Liver (tissue), 9 donors: ENCODE measurements around the gene WIZ. TPM values are rescaled to one million over a fixed set of nuclear protein-coding genes. Genes with fewer than 3 reads are reported as not detected.

Source experiments
- DNase-seq: peaks from one replicate; pipeline ENCODE4 v3.0.0-alpha.2; 2017; ENCODE audit warnings: low spot score
- H3K27ac ChIP-seq, 2 donors: one replicate each; pipeline ENCODE4 v1.7.0; 2013; ENCODE audit warnings: inconsistent platforms in 2 of 2, low read length in 2 of 2, control low read depth in 1 of 2, low read depth in 1 of 2, mild to moderate bottlenecking in 1 of 2
- H3K27me3 ChIP-seq, 4 donors: one replicate each; pipeline versions ENCODE4 v1.6.1 to v1.7.0; 2013; ENCODE audit warnings: low read length in 3 of 4, inconsistent platforms in 1 of 4, mild to moderate bottlenecking in 1 of 4, moderate library complexity in 1 of 4; ENCODE audit not compliant: control insufficient read depth in 4 of 4, insufficient read depth in 4 of 4
- H3K36me3 ChIP-seq, 4 donors: one replicate each; pipeline versions ENCODE4 v1.6.1 to v1.7.0; 2013; ENCODE audit warnings: low read length in 3 of 4, mild to moderate bottlenecking in 3 of 4, low read depth in 1 of 4, moderate library complexity in 1 of 4; ENCODE audit not compliant: control insufficient read depth in 4 of 4, insufficient read depth in 3 of 4
- H3K4me1 ChIP-seq, 4 donors: one replicate each; pipeline versions ENCODE4 v1.6.1 to v1.7.0; 2013; ENCODE audit warnings: low read length in 3 of 4, mild to moderate bottlenecking in 3 of 4, moderate library complexity in 1 of 4; ENCODE audit not compliant: control insufficient read depth in 4 of 4, insufficient read depth in 4 of 4
- H3K4me3 ChIP-seq, 3 donors: one replicate each; pipeline versions ENCODE4 v1.6.1 to v1.7.0; 2013; ENCODE audit warnings: low read length in 3 of 3, control low read depth in 1 of 3, low read depth in 1 of 3, mild to moderate bottlenecking in 1 of 3
- H3K9ac ChIP-seq, 2 donors: one replicate each; pipeline ENCODE4 v1.7.0; 2013; ENCODE audit warnings: low read length in 2 of 2, mild to moderate bottlenecking in 2 of 2, moderate library complexity in 2 of 2, control low read depth in 1 of 2, low read depth in 1 of 2
- H3K9me3 ChIP-seq, 4 donors: one replicate each; pipeline versions ENCODE4 v1.6.1 to v1.7.0; 2013; ENCODE audit warnings: low read length in 3 of 4; ENCODE audit not compliant: control insufficient read depth in 4 of 4
- EGR1 ChIP-seq, 2 donors: IDR thresholded peaks; 2 replicates each; pipeline ENCODE4 v1.6.1; 2016 to 2018; ENCODE audit warnings: antibody characterized with exemption in 2 of 2, low read depth in 2 of 2
- FOXA1 ChIP-seq: IDR thresholded peaks from 2 replicates; pipeline ENCODE4 v1.6.1; 2016; ENCODE audit warnings: antibody characterized with exemption
- FOXA2 ChIP-seq: IDR thresholded peaks from 2 replicates; pipeline ENCODE4 v1.6.1; 2016; ENCODE audit warnings: antibody characterized with exemption
- GABPA ChIP-seq, 2 donors: IDR thresholded peaks in 1 of 2; conservative IDR thresholded peaks in 1 of 2; 2 replicates each; pipeline ENCODE4 v1.6.1; 2016; ENCODE audit warnings: antibody characterized with exemption in 2 of 2, mild to moderate bottlenecking in 1 of 2, moderate library complexity in 1 of 2
- HNF4A ChIP-seq, 2 donors: conservative IDR thresholded peaks; 2 replicates each; pipeline ENCODE4 v1.6.1; 2016; ENCODE audit warnings: antibody characterized with exemption in 2 of 2, mild to moderate bottlenecking in 2 of 2
- HNF4G ChIP-seq: IDR thresholded peaks from 2 replicates; pipeline ENCODE4 v1.6.1; 2016; ENCODE audit warnings: antibody characterized with exemption
- JUND ChIP-seq, 2 donors: IDR thresholded peaks; 2 replicates each; pipeline ENCODE4 v1.6.1; 2016; ENCODE audit warnings: antibody characterized with exemption in 2 of 2
- NR2F2 ChIP-seq: IDR thresholded peaks from 2 replicates; pipeline ENCODE4 v1.6.1; 2016; ENCODE audit warnings: antibody characterized with exemption
- RAD21 ChIP-seq, 2 donors: IDR thresholded peaks; 2 replicates each; pipeline ENCODE4 v1.6.1; 2016; ENCODE audit warnings: antibody characterized with exemption in 2 of 2, mild to moderate bottlenecking in 2 of 2
- RXRA ChIP-seq, 2 donors: IDR thresholded peaks; 2 replicates each; pipeline ENCODE4 v1.6.1; 2017 to 2018; ENCODE audit warnings: antibody characterized with exemption in 2 of 2, mild to moderate bottlenecking in 1 of 2
- SP1 ChIP-seq: IDR thresholded peaks from 2 replicates; pipeline ENCODE4 v1.6.1; 2018; ENCODE audit warnings: antibody characterized with exemption, mild to moderate bottlenecking
- TAF1 ChIP-seq: conservative IDR thresholded peaks from 2 replicates; pipeline ENCODE4 v1.6.1; 2016; ENCODE audit warnings: antibody characterized with exemption, mild to moderate bottlenecking
- YY1 ChIP-seq: IDR thresholded peaks from 2 replicates; pipeline ENCODE4 v1.6.1; 2016; ENCODE audit warnings: antibody characterized with exemption, mild to moderate bottlenecking
- WGBS: extraction: QIAGEN DNeasy Blood & Tissue Kit; methylation state at CpG from one replicate; pipeline ENCODE4 v1.1.7; 2013; 5-methylcytosine and 5-hydroxymethylcytosine counted together
- polyA plus RNA-seq, 2 donors: library from polyadenylated mRNA; stranded (reverse) in 1 of 2; unstranded in 1 of 2; fragments of 200-250 nt in 1 of 2; fragments of >200 nt in 1 of 2; fragmentation: Nextera tagmentation in 1 of 2; extraction: Ambion mirVana in 1 of 2; gene quantifications; one replicate each; pipeline versions ENCODE4 v1.2.1 to v1.2.3, GENCODE V29; 2013 to 2015
- total RNA-seq, 2 donors: library from RNA; depleted of rRNA; stranded (reverse); fragments of >200 nt; gene quantifications; one replicate each; pipeline ENCODE4 v1.2.3, GENCODE V29; 2014
- TF ChIP-seq, protein P1 (sequence below): IDR thresholded peaks from 2 replicates; pipeline ENCODE4 v1.6.1; 2016; ENCODE audit warnings: antibody characterized with exemption
- TF ChIP-seq, protein P2 (sequence below): IDR thresholded peaks from 2 replicates; pipeline ENCODE4 v1.6.1; 2016; ENCODE audit warnings: antibody characterized with exemption, mild to moderate bottlenecking
- TF ChIP-seq, protein P3 (sequence below): IDR thresholded peaks from 2 replicates; pipeline ENCODE4 v1.6.1; 2016; ENCODE audit warnings: antibody characterized with exemption
- TF ChIP-seq, protein P4 (sequence below): fragments of 150-350 bp; IDR thresholded peaks from 2 replicates; pipeline ENCODE4 v1.5.1; 2017; ENCODE audit warnings: improper control_type of control experiment, low read depth, low read length; ENCODE audit not compliant: missing input control
- TF ChIP-seq, protein P5 (sequence below): IDR thresholded peaks from 2 replicates; pipeline ENCODE4 v1.6.1; 2016; ENCODE audit warnings: antibody characterized with exemption
- donor health status: healthy.
- donor health status: healthy.
- donor health status: healthy.
- donor health status: healthy.
- donor health status: healthy.

The WIZ gene
- total and polyA plus RNA-seq, 4 donors = 3.8 to 12.7 (median 8.6) TPM

DNA sequence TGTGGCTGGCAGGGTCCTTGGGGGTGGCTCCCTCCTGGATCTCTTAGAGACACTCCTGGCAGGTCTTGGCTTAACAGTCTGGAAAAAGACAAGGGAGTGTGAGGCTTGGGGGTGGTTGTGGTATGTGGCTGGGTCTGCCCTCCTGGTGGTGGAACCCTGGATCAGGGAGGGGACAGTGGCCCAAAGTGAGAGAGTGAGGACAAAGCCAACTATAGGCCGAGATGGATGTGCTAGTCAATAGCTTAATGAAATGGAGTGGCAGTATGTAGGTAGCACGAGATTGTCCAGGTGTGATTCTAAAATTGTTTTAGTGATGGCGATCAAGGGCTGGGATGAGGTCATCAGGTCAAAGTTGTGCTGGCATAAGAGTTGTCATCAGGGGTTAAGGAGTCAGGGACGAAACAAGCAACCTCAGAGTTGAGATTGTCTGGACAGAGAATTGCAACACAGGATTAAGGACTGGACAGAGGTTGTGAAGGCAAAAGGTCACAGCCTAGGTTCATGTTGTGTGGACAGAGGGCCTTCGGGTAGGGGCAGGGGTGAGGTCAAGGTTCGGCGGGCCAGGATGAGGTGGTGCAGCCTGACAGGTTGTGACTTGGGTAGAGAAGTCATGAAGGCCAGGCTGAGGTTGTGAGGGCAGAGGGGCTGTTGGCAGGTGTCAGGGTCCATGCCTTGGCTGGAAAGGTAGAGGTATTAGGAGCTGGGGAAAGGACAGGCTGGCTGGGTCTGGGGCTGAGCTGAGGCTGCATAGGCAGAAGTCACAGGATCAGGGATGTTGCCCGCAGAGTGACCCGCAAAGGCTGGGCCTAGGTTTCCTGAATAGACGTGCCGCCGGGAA, 19.1 kb upstream of the WIZ start:
- no peak overlapping the region for H3K9ac ChIP-seq
- H3K27ac ChIP-seq = peak overlapping the region in 1 of 2 donors; percentile 61
- WGBS = 34% methylated on average over 12 of the region's 12 CpGs
- no peaks in the 10 kb centered on the region for H3K27me3 ChIP-seq
- H3K36me3 ChIP-seq = peaks cover 0 to 6% (median under 1%) of the 10 kb centered on the region in 4 donors
- DNase-seq = peak; percentile 53
- no peaks in the 10 kb centered on the region for H3K9me3 ChIP-seq
- TF ChIP-seq HNF4A (conservative IDR thresholded peaks at IDR 0.05) (peak; percentile 96 to 97), RXRA (IDR thresholded peaks at IDR 0.05) (peak; percentile 97 to 98), YY1 (peak; percentile 48), NR2F2 (peak; percentile 95), JUND (IDR thresholded peaks at IDR 0.05) (peak; percentile 29 to 74), SP1 (peak; percentile 79), EGR1 (IDR thresholded peaks at IDR 0.05; ENCODE audit: low read depth in 2 of 2) (no peak), RAD21 (IDR thresholded peaks at IDR 0.05) (peak in 1 of 2 donors; percentile 51), GABPA (IDR thresholded peaks at IDR 0.05 in 1 of 2, conservative IDR thresholded peaks at IDR 0.05 in 1 of 2) (no peak), HNF4G (peak; percentile 84), TAF1 (no peak), FOXA2 (peak; percentile 42), FOXA1 (no peak)
- TF ChIP-seq, protein P1, sequence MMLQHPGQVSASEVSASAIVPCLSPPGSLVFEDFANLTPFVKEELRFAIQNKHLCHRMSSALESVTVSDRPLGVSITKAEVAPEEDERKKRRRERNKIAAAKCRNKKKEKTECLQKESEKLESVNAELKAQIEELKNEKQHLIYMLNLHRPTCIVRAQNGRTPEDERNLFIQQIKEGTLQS = no peak
- TF ChIP-seq, protein P2, sequence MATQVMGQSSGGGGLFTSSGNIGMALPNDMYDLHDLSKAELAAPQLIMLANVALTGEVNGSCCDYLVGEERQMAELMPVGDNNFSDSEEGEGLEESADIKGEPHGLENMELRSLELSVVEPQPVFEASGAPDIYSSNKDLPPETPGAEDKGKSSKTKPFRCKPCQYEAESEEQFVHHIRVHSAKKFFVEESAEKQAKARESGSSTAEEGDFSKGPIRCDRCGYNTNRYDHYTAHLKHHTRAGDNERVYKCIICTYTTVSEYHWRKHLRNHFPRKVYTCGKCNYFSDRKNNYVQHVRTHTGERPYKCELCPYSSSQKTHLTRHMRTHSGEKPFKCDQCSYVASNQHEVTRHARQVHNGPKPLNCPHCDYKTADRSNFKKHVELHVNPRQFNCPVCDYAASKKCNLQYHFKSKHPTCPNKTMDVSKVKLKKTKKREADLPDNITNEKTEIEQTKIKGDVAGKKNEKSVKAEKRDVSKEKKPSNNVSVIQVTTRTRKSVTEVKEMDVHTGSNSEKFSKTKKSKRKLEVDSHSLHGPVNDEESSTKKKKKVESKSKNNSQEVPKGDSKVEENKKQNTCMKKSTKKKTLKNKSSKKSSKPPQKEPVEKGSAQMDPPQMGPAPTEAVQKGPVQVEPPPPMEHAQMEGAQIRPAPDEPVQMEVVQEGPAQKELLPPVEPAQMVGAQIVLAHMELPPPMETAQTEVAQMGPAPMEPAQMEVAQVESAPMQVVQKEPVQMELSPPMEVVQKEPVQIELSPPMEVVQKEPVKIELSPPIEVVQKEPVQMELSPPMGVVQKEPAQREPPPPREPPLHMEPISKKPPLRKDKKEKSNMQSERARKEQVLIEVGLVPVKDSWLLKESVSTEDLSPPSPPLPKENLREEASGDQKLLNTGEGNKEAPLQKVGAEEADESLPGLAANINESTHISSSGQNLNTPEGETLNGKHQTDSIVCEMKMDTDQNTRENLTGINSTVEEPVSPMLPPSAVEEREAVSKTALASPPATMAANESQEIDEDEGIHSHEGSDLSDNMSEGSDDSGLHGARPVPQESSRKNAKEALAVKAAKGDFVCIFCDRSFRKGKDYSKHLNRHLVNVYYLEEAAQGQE = peak; percentile 53
- TF ChIP-seq, protein P3, sequence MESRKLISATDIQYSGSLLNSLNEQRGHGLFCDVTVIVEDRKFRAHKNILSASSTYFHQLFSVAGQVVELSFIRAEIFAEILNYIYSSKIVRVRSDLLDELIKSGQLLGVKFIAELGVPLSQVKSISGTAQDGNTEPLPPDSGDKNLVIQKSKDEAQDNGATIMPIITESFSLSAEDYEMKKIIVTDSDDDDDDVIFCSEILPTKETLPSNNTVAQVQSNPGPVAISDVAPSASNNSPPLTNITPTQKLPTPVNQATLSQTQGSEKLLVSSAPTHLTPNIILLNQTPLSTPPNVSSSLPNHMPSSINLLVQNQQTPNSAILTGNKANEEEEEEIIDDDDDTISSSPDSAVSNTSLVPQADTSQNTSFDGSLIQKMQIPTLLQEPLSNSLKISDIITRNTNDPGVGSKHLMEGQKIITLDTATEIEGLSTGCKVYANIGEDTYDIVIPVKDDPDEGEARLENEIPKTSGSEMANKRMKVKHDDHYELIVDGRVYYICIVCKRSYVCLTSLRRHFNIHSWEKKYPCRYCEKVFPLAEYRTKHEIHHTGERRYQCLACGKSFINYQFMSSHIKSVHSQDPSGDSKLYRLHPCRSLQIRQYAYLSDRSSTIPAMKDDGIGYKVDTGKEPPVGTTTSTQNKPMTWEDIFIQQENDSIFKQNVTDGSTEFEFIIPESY = peak; percentile 27
- TF ChIP-seq, protein P4, sequence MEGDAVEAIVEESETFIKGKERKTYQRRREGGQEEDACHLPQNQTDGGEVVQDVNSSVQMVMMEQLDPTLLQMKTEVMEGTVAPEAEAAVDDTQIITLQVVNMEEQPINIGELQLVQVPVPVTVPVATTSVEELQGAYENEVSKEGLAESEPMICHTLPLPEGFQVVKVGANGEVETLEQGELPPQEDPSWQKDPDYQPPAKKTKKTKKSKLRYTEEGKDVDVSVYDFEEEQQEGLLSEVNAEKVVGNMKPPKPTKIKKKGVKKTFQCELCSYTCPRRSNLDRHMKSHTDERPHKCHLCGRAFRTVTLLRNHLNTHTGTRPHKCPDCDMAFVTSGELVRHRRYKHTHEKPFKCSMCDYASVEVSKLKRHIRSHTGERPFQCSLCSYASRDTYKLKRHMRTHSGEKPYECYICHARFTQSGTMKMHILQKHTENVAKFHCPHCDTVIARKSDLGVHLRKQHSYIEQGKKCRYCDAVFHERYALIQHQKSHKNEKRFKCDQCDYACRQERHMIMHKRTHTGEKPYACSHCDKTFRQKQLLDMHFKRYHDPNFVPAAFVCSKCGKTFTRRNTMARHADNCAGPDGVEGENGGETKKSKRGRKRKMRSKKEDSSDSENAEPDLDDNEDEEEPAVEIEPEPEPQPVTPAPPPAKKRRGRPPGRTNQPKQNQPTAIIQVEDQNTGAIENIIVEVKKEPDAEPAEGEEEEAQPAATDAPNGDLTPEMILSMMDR = no peak
- TF ChIP-seq, protein P5, sequence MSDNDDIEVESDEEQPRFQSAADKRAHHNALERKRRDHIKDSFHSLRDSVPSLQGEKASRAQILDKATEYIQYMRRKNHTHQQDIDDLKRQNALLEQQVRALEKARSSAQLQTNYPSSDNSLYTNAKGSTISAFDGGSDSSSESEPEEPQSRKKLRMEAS = peak; percentile 57
- H3K4me1 ChIP-seq = peaks cover 14 to 29% (median 23%) of the 10 kb centered on the region in 4 donors
- H3K4me3 ChIP-seq = no peak overlapping the region
